Fibroblast of lung (primary cell): ENCODE results near the gene ITPKC.

Experiments used
- CTCF ChIP-seq, 2 donors: IDR thresholded peaks in 1 of 2; conservative IDR thresholded peaks in 1 of 2; 1 replicate in 1 of 2; 2 replicates in 1 of 2; pipeline ENCODE4 v1.5.1; 2011 to 2012; ENCODE audit warnings: low read length in 2 of 2, control low read depth in 1 of 2, inconsistent platforms in 1 of 2, low read depth in 1 of 2, mild to moderate bottlenecking in 1 of 2
- EZH2 ChIP-seq: IDR thresholded peaks from 2 replicates; pipeline ENCODE4 v1.5.1; 2012; ENCODE audit warnings: low read length, control low read depth, mild to moderate bottlenecking; ENCODE audit errors: missing control alignments

- TF ChIP-seq CTCF (conservative IDR thresholded peaks at IDR 0.05 in 1 of 2, IDR thresholded peaks at IDR 0.05 in 1 of 2; ENCODE audit: low read depth in 1 of 2, low read length in 2 of 2) = no peak
- TF ChIP-seq EZH2 = no peak
Observed at GRCh38 chr19:40758491-40758890, 41.6 kb downstream of the ITPKC start.
